Loucy (cell line): Measurements from ENCODE around the gene CUX1.

Experiments
- H2AFZ ChIP-seq: fragments of 200-600 bp; sonication (generic); 2 replicates; pipeline ENCODE4 v1.6.0; 2016; ENCODE audit warnings: antibody characterized with exemption, mild to moderate bottlenecking, low read length, moderate library complexity
- H3F3A ChIP-seq: fragments of 200-600 bp; 2 replicates; pipeline ENCODE4 v1.6.0; 2016; ENCODE audit warnings: antibody characterized with exemption, low read depth, mild to moderate bottlenecking
- H3K27me3 ChIP-seq: fragments of 200-600 bp; sonication (generic); 2 replicates; pipeline ENCODE4 v1.6.1; 2014; ENCODE audit warnings: low read length, mild to moderate bottlenecking; ENCODE audit not compliant: insufficient read depth, poor library complexity, severe bottlenecking
- H3K36me3 ChIP-seq: fragments of 200-600 bp; sonication (generic); 2 replicates; pipeline ENCODE4 v1.6.1; 2016; ENCODE audit warnings: low read length; ENCODE audit not compliant: insufficient read depth
- H3K4me1 ChIP-seq: fragments of 200-600 bp; sonication (generic); 2 replicates; pipeline ENCODE4 v1.5.1; 2014; ENCODE audit warnings: low read length, mild to moderate bottlenecking; ENCODE audit not compliant: insufficient read depth, poor library complexity, severe bottlenecking
- H3K4me2 ChIP-seq: fragments of 200-600 bp; sonication (generic); 2 replicates; pipeline ENCODE4 v1.6.0; 2014; ENCODE audit warnings: antibody characterized with exemption, low read length, low read depth, mild to moderate bottlenecking; ENCODE audit not compliant: poor library complexity, severe bottlenecking
- H3K4me3 ChIP-seq: fragments of 200-600 bp; sonication (generic); 2 replicates; pipeline ENCODE4 v1.5.1; 2014; ENCODE audit warnings: low read length, mild to moderate bottlenecking, mixed read lengths; ENCODE audit not compliant: poor library complexity, severe bottlenecking
- H3K79me2 ChIP-seq: fragments of 200-600 bp; sonication (generic); 2 replicates; pipeline ENCODE4 v1.6.1; 2014; ENCODE audit warnings: low read length; ENCODE audit not compliant: insufficient read depth
- H3K9ac ChIP-seq: fragments of 200-600 bp; sonication (generic); 2 replicates; pipeline ENCODE4 v1.6.0; 2014; ENCODE audit warnings: mild to moderate bottlenecking, low read depth, low read length, moderate library complexity; ENCODE audit not compliant: poor library complexity, severe bottlenecking
- H3K9me2 ChIP-seq: fragments of 200-600 bp; sonication (generic); replicated peaks from 2 replicates; pipeline ENCODE4 v1.6.1; 2016; ENCODE audit warnings: low read depth, low read length, mixed read lengths
- H3K9me3 ChIP-seq: fragments of 200-600 bp; sonication (generic); 2 replicates; pipeline ENCODE4 v1.6.1; 2014; ENCODE audit warnings: mild to moderate bottlenecking, antibody characterized with exemption, low read length, low read depth; ENCODE audit not compliant: insufficient read depth
- H4K20me1 ChIP-seq: fragments of 200-600 bp; sonication (generic); 2 replicates; pipeline ENCODE4 v1.6.0; 2014; ENCODE audit warnings: antibody characterized with exemption, low read length, mild to moderate bottlenecking; ENCODE audit not compliant: insufficient read depth, poor library complexity, severe bottlenecking
- EZH2phosphoT487 ChIP-seq: fragments of 200-600 bp; IDR thresholded peaks from 2 replicates; pipeline ENCODE4 v1.6.1; 2018; ENCODE audit warnings: antibody characterized with exemption, mild to moderate bottlenecking, moderate library complexity, borderline replicate concordance
- TF ChIP-seq, protein P1 (sequence below): fragments of 200-600 bp; sonication (generic); conservative IDR thresholded peaks from 2 replicates; pipeline ENCODE4 v1.5.1; 2014; ENCODE audit warnings: mild to moderate bottlenecking, antibody characterized with exemption, low read length

CUX1 gene

DNA sequence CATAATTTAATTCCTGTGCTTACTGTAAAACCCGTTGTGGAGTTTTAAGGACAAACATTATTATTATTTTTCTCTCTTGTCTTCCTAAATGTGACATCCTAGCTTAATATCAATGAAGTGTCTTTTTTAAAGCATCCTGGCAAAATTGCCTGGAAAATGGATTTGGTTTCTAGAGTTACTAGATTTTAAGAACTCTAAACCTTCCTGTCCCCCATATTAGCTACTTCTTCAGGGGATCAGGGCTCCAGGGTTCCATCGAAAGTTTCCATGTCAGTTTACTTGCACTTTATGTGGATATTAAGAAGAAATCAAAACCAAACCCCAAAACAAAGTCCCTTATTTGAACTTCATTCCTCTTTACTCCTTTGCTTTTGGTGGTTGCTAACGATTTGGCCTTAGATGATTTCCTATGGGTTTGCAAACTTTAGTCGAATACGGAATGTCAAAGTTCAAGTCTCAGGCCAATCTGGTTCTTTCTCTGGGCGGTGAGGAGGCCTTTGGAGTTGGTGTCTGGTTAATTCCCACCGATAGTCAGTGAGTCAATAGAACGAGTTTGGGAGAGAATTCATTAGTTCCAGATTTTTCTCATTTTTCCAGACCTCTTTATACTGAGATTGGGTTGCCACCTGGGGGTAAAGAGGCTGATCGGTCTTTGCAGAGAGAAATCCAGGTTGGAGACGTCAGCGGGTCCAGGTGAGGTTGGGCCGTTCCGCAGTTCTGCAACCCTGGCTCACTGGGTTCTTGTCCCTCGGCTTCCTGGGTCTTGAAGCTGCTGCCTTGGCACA is 1.1 kb downstream of the CUX1 start:
- no peak overlapping the region for H2AFZ ChIP-seq
- TF ChIP-seq EZH2phosphoT487: no peak
- TF ChIP-seq, protein P1, sequence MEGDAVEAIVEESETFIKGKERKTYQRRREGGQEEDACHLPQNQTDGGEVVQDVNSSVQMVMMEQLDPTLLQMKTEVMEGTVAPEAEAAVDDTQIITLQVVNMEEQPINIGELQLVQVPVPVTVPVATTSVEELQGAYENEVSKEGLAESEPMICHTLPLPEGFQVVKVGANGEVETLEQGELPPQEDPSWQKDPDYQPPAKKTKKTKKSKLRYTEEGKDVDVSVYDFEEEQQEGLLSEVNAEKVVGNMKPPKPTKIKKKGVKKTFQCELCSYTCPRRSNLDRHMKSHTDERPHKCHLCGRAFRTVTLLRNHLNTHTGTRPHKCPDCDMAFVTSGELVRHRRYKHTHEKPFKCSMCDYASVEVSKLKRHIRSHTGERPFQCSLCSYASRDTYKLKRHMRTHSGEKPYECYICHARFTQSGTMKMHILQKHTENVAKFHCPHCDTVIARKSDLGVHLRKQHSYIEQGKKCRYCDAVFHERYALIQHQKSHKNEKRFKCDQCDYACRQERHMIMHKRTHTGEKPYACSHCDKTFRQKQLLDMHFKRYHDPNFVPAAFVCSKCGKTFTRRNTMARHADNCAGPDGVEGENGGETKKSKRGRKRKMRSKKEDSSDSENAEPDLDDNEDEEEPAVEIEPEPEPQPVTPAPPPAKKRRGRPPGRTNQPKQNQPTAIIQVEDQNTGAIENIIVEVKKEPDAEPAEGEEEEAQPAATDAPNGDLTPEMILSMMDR: no peak
- no peaks in the 10 kb centered on the region for H3K27me3 ChIP-seq
- H3K79me2 ChIP-seq: peaks cover 67% of the 10 kb centered on the region
- no peaks in the 10 kb centered on the region for H3F3A ChIP-seq
- peak overlapping the region; percentile 77 for H3K9ac ChIP-seq
- H3K4me3 ChIP-seq: peak overlapping the region; percentile 83
- peaks cover 57% of the 10 kb centered on the region for H4K20me1 ChIP-seq
- H3K4me1 ChIP-seq: peaks cover 42% of the 10 kb centered on the region
- peak overlapping the region; percentile 99 for H3K4me2 ChIP-seq
- no peaks in the 10 kb centered on the region for H3K9me3 ChIP-seq
- H3K9me2 ChIP-seq: no peaks in the 10 kb centered on the region
- no peaks in the 10 kb centered on the region for H3K36me3 ChIP-seq

DNA sequence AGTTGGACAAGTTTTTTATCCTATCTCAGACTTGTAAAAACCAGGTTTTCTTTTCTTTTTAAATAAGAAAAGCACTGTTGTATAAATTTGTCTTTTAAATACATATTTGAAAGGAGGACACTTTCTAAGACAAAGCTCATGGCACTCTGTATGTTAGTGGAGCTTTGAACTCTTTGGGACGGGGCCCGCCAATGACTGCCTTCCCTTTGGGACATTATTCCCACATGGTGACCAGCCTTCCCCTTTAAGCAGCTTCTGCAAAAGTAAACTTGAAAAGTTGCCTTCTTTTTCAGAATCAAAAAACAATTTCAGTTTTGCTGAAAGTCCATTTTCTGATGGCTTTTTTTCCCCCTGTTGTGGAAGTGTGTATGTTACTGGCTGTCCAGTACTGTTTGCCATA is 1.8 kb downstream of the CUX1 start:
- H3F3A ChIP-seq: no peaks in the 10 kb centered on the region
- no peak overlapping the region for H2AFZ ChIP-seq
- H3K27me3 ChIP-seq: no peaks in the 10 kb centered on the region
- H3K79me2 ChIP-seq: peaks cover 74% of the 10 kb centered on the region
- peaks cover 63% of the 10 kb centered on the region for H4K20me1 ChIP-seq
- H3K9me2 ChIP-seq: no peaks in the 10 kb centered on the region
- H3K9me3 ChIP-seq: no peaks in the 10 kb centered on the region
- H3K4me1 ChIP-seq: peaks cover 38% of the 10 kb centered on the region
- peak overlapping the region; percentile 77 for H3K9ac ChIP-seq
- TF ChIP-seq EZH2phosphoT487: no peak
- TF ChIP-seq, protein P1: no peak
- peak overlapping the region; percentile 99 for H3K4me2 ChIP-seq
- H3K4me3 ChIP-seq: peak overlapping the region; percentile 83
- no peaks in the 10 kb centered on the region for H3K36me3 ChIP-seq

DNA sequence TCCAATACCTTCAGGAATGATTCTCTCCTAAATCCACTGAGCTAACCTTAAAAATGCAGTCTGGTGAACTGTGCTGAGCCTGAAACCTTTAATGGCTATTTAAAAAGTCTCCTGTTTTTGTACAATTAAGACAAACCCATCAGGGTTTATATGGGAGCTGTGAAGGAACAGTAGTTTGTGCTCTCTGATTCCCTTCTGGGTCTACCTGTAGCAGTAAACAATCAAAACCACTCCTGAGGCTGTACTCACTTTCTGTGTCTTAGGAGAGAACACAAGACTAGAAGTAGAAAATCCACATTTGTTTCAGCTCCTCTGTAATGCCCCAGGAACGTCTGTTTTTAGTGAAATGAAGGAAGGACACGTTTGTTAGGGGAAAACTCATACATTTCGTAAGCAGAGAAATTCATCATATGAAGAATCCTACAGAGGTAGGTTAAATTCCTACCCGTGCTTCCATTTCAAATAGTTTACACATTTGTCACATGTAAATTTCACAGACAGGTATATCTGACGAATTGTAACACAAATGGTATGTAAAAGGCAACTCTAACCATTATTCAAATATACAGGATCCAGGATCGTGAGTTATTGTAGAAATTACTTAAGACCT is 2.6 kb downstream of the CUX1 start:
- peak overlapping the region; percentile 83 for H3K4me3 ChIP-seq
- H3K9me3 ChIP-seq: no peaks in the 10 kb centered on the region
- H3K9me2 ChIP-seq: no peaks in the 10 kb centered on the region
- no peaks in the 10 kb centered on the region for H3F3A ChIP-seq
- TF ChIP-seq, protein P1: no peak
- no peak for TF ChIP-seq EZH2phosphoT487
- peaks cover 30% of the 10 kb centered on the region for H3K4me1 ChIP-seq
- 0 out of 2 replicates have a peak, but pooled peaks cover 3% of the 10 kb centered on the region for H3K36me3 ChIP-seq
- H2AFZ ChIP-seq: no peak overlapping the region
- peaks cover 82% of the 10 kb centered on the region for H3K79me2 ChIP-seq
- peaks cover 72% of the 10 kb centered on the region for H4K20me1 ChIP-seq
- H3K4me2 ChIP-seq: peak overlapping the region; percentile 99
- no peaks in the 10 kb centered on the region for H3K27me3 ChIP-seq
- peak overlapping the region; percentile 77 for H3K9ac ChIP-seq
